Effector CD4-positive, alpha-beta T cell (primary cell): ENCODE data around the gene TASP1.
"Not testable (repeated sequence)": the region's sequence is repeated elsewhere in the genome, so short reads cannot be mapped to it uniquely, and the experiment has no call there.

Source experiments
- DNase-seq: peaks from one replicate; pipeline ENCODE4 v3.0.0-alpha.2; 2020

TASP1 gene

GRCh38 chr20:13395232-13395631 is 243.5 kb downstream of the TASP1 start:
- no peak for DNase-seq

DNA sequence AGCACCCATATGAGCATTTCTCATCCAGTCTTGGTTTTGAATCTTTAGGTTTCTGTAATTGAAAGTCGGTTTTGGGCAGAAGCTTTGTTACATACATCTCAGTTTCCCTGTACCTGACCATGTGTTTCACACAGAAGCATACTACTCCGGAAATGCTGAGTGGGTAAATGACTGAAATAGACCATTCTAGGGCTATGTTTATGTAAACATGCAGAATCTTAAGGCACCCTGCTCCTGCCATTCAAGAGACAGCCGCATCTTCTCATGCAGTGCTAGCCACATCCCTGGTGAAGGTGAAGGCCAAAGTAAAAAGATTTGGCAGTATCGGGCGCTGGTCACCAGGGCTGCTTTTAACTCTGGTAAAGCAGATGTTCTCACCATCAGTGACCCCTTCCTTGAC is 246.3 kb downstream of the TASP1 start:
- DNase-seq = no peak

DNA sequence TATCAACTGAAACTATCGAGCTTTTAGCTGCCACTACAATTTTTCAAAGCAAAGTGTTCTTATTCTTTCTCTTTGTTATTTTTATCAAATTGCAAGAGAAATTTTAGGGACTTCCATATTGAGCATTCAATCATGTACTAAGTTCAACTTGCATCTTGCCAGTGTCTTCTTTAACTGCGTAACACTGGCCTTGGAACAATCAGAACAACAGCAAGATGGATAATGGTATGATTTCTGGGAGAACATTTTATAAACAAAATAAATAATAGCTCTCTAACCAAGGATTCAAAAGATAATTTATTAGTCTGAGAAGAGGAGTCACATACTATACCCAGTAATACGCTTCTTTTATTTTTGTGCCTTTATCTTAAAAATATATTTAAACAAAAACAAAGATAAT is 249.6 kb downstream of the TASP1 start:
- DNase-seq = no peak

DNA sequence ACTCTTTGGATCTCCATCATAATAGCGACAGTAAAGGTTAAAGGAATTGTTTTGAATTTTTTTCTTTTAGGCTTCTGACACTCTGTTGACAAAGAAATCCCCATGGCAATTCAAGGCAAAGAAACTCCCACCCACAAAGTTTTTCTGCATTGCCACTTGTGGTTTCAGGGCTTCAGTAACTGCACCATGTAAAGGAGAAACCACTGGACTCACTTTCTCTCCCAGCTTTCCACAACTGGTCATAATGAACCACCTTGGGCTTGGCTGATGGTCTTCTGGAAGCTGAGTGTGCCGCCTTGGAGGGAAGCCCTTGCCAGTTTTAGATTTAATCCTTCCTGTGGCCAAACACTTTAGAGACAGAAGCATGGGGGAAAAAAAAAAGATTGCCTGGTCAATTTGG is 254.6 kb downstream of the TASP1 start:
- no peak for DNase-seq

DNA sequence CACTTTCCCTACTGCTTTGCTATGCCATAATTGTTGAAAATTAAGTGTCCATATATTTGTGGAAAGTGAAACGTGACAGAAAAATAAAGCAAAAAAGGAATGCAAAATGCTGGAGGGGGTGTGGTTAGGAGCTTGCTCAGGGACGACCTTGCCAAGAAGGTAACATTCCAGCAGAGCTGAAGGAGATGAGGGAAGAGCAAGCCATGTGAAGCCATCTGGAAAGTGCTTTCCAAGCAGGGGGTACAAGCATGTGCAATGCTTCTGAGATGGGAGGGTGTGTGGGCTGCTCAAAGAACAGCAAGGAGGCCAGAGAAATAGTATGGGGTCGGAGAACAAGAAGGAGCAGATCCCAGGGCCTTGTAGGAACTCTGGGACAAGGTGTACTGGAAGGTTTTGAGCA is 255.9 kb downstream of the TASP1 start:
- DNase-seq = no peak

DNA sequence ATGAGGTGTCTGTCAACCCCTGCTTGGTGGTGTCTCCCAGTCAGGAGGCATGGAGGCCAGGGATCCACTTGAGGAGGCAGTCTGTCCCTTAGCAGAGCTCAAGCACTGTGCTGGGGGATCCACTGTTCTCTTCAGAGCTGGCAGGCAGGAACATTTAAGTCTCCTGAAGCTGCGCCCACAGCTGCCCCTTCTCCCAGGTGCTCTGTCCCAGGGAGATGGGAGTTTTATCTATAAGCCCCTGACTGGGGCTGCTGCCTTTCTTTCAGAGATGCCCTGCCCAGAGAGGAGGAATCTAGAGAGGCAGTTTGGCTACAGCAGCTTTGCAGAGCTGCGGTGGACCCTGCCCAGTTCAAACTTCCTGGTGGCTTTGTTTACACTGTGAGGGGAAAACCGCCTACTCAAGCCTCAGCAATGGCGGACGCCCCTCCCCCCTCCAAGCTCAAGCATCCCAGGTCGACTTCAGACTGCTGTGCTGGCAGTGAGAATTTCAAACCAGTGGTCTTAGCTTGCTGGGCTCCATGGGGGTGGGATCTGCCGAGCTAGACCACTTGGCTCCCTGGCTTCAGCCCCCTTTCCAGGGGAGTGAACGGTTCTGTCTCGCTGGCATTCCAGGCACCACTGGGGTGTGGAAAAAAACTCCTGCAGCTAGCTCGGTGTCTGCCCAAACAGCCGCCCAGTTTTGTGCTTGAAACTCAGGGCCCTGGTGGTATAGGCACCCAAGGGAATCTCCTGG is 258.1 kb downstream of the TASP1 start:
- DNase-seq = not testable (repeated sequence)

DNA sequence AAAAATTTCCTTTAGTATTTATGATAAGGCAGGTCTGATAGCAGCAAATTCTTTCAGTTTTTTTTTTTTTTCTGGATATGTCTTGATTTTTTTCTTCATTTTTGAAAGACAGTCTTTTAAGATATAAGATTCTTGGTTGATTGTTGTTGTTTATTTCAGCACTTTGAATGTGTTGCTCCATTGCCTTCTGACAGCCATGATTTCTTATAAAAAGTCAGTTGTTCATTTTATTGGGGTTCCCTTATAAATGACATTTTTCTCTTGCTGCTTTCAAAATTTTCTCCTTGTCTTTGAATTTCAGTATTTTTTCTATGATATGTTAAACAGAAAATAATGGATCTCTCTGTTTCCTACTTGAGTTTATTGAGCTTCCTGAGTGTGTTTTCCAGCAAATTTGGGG is 265.3 kb downstream of the TASP1 start:
- no peak for DNase-seq

GRCh38 chr20:13364278-13365170 is 274.2 kb downstream of the TASP1 start:
- DNase-seq = no peak

GRCh38 chr20:13363473-13363872 is 275.3 kb downstream of the TASP1 start:
- no peak for DNase-seq

GRCh38 chr20:13362165-13362564 is 276.6 kb downstream of the TASP1 start:
- DNase-seq = not testable (repeated sequence)

- DNase-seq = not testable (repeated sequence)
These were observed 279.8 kb downstream of the TASP1 start for GRCh38 chr20:13358936-13359335.

DNA sequence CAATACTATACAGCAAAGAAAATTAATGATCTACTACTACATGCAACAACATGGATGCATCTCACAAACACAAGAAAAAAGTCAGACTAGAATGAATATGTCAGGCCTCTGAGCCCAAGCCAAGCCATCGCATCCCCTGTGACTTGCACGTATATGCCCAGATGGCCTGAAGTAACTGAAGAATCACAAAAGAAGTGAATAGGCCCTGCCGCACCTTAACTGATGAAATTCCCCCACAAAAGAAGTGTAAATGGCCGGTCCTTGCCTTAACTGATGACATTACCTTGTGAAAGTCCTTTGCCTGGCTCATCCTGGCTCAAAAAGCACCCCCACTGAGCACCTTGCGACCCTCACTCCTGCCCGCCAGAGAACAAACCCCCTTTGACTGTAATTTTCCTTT is 280.9 kb downstream of the TASP1 start:
- DNase-seq = not testable (repeated sequence)

- DNase-seq = no peak
These were observed 282.1 kb downstream of the TASP1 start for GRCh38 chr20:13356591-13356990.

DNA sequence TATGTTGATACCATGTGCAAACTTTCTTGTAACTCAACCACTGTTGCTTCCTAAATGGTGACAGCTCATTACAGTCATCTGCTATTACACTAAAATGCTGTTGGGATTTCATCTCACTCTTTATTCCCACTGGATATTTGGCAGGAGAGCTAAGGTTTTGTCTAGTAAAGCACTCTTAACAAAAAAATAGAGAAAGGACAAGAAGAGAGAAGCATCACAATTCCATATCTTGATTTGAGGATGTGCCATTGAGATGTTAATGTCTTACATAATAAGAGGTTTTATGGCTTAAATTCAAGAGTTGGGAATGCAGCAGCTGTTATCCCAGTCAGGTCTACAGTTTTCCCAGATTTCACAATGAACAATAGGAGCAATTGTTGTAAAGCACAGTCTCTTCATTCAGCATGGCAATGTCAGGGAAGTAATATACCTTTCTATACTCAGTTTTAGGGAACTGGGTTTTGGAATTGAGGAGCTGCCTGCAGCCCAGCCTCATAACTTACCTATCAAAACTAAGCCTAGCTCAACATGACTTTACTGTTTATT is 282.7 kb downstream of the TASP1 start:
- no peak for DNase-seq

DNA sequence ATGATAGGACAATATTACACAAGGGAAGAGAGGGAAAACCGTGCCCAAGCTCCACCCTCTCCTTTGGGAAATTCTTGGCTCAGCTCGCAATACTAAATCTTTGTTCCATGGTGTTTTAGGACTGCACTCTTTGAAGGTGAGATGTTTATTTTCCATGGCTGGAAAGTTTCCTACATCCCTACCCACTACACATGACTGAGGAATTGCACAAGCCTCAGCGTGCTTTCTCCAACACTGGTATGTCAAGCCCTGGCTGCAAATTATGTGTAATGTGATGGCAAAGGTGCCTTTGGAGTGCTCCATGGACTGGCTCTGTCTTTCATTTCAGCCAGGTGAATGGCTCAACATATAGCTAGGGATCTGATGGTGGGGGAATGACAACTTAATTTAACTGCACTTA is 283.3 kb downstream of the TASP1 start:
- DNase-seq = no peak

GRCh38 chr20:13353261-13353945 is 285.3 kb downstream of the TASP1 start:
- no peak for DNase-seq

- no peak for DNase-seq
These were observed 289.5 kb downstream of the TASP1 start for GRCh38 chr20:13349235-13349604.

DNA sequence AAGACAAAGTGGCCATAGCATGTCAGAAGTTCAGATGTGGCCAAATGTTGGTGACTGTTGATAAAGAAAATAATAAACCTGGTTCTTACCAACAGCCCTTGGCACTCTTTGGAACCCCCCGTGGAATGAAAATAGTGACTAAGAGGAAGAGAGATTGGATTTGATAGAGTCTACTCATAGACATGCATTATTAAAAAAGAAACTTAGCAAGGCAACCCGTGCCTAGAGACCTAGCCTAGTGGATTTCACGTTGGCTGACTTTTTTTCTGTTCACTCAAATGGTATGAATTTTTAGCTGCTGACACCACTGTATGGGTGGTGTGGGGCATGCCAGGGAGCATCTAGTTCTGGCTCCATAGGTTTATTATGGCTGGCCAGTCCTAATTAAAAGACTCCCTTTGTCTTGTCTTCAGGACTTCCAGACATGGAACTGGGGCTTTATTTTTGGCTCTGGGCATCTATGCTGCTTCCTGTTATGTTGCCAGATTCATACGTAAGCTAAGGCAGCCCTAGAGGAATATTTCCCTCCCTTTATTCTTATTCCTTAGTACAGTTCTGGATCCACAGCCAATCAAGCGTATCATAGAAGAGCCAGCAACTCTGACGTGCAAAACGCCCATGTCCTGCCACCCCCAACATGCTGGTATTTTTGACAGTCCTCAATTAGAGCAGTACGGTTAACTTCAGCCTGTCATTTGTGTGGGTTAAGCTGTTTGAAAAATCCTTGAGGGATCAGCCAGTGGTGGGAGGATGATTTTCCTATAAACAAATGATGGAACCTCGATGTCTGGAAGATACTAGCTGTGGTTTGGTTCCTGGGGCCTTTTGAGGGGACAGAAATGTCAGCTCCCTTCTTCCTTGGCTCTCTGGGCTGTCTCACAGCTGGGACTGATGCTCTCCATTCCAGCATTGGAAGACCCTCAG is 290.2 kb downstream of the TASP1 start:
- DNase-seq = no peak

DNA sequence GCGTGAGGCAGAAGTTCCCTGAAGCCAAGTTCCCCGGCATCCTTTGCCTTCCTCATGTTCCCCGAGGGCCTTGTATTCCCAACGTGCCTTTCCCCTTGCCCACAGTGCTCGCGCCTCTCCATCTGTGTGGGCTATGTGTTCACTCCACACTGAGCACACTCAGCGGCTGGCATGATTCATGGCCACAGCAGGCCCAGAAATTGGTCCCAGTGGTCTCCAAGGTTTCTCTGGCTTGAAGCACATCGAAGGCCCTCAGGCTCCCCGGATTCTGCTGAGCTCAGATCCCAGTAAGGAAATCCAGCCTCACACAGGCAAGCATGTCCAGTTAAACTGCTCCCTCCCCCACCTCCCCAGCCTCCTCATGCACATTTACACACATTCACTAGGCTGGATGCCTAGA is 294.1 kb downstream of the TASP1 start:
- DNase-seq = no peak

- DNase-seq = no peak
These were observed 296.1 kb downstream of the TASP1 start for GRCh38 chr20:13342469-13343242.

DNA sequence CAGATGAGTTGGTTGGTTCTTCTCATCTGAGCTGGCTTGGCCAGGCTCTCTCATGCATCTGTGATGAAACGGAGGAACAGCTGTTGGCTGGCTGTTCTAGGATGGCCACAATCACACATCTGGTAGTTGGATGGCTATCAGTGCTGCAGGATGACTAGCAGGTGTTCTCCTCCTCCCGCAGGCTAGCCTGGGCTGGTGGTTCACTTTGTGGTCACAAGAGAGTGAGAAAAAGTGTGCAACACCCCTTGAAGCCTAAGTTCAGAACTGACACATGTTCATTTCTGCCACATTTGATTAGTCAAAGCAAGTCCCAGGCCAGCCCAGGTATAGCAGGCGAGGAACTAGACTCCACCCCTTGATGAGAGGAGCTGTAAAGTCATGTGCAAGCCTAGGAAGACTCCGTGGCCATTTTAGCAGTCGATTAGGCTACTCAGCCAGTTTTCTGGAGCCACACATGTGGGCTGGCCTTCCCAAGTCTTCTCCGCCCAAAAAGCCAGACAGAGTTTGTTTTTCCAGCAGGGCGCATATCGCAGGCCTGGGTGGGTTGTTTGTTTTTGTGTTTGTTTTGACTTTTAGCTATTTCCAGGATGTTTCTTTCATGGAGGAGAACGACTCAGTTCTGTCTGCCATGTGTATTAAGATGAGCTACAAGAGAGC is 296.9 kb downstream of the TASP1 start:
- DNase-seq = no peak
